DND-41 (cell line): ENCODE results near the gene UGT1A1.

ENCODE experiments used
- ATAC-seq: fragments of 200-7000 bp; cut with Tn5 transposase; 3 replicates; pipeline ENCODE4 v1.9.1; 2021; ENCODE audit warnings: low read depth; ENCODE audit not compliant: insufficient read depth
- DNase-seq: peaks from one replicate; pipeline ENCODE4 v3.0.0-alpha.2; 2020
- H2AFZ ChIP-seq: 2 replicates; pipeline ENCODE4 v1.6.0; 2012; ENCODE audit warnings: low read depth, low read length
- H3K27ac ChIP-seq: 2 replicates; pipeline ENCODE4 v1.5.1; 2012; ENCODE audit warnings: low read length, inconsistent platforms
- H3K27me3 ChIP-seq: fragments of 200-600 bp; sonication (generic); 2 replicates; pipeline ENCODE4 v1.6.0; 2012; ENCODE audit warnings: low read length, mild to moderate bottlenecking, inconsistent platforms; ENCODE audit not compliant: insufficient read depth, poor library complexity
- H3K36me3 ChIP-seq: 2 replicates; pipeline ENCODE4 v1.5.1; 2012; ENCODE audit warnings: low read length, inconsistent platforms; ENCODE audit not compliant: insufficient read depth
- H3K4me1 ChIP-seq: 2 replicates; pipeline ENCODE4 v1.5.1; 2012; ENCODE audit warnings: mild to moderate bottlenecking, low read length; ENCODE audit not compliant: insufficient read depth
- H3K4me2 ChIP-seq: 2 replicates; pipeline ENCODE4 v1.6.0; 2012; ENCODE audit warnings: mild to moderate bottlenecking, moderate library complexity, low read length, inconsistent platforms; ENCODE audit not compliant: insufficient read depth
- H3K4me3 ChIP-seq, 2 experiments: fragments of 200-600 bp in 1 of 2; shearing (Covaris generic) in 1 of 2; 2 replicates each; pipeline ENCODE4 v1.5.1; 2012 to 2016; ENCODE audit warnings: inconsistent platforms in 2 of 2, low read length in 2 of 2, mild to moderate bottlenecking in 2 of 2, low read depth in 1 of 2, moderate library complexity in 1 of 2
- H3K79me2 ChIP-seq: 2 replicates; pipeline ENCODE4 v1.6.0; 2012; ENCODE audit warnings: low read length, inconsistent platforms; ENCODE audit not compliant: insufficient read depth
- H3K9ac ChIP-seq: 2 replicates; pipeline ENCODE4 v1.6.0; 2012; ENCODE audit warnings: low read depth, mild to moderate bottlenecking, inconsistent platforms, low read length, moderate library complexity
- H3K9me3 ChIP-seq: 2 replicates; pipeline ENCODE4 v1.5.1; 2012; ENCODE audit warnings: low read length, moderate library complexity, mild to moderate bottlenecking, inconsistent platforms; ENCODE audit not compliant: insufficient read depth, severe bottlenecking
- H4K20me1 ChIP-seq: 2 replicates; pipeline ENCODE4 v1.6.0; 2012; ENCODE audit warnings: low read length; ENCODE audit not compliant: insufficient read depth
- EZH2 ChIP-seq: IDR thresholded peaks from 3 replicates; pipeline ENCODE4 v1.6.1; 2012; ENCODE audit warnings: borderline replicate concordance, low read depth, mild to moderate bottlenecking, moderate library complexity, low read length, inconsistent platforms; ENCODE audit not compliant: severe bottlenecking
- TF ChIP-seq, protein P1 (sequence below): IDR thresholded peaks from 2 replicates; pipeline ENCODE4 v1.5.1; 2012; ENCODE audit warnings: borderline replicate concordance, low read length, moderate library complexity, mild to moderate bottlenecking; ENCODE audit not compliant: poor library complexity, severe bottlenecking; ENCODE audit errors: extremely low read depth

The UGT1A1 gene

DNA sequence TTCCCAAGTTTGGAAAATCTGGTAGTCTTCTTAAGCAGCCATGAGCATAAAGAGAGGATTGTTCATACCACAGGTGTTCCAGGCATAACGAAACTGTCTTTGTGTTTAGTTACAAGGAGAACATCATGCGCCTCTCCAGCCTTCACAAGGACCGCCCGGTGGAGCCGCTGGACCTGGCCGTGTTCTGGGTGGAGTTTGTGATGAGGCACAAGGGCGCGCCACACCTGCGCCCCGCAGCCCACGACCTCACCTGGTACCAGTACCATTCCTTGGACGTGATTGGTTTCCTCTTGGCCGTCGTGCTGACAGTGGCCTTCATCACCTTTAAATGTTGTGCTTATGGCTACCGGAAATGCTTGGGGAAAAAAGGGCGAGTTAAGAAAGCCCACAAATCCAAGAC is 12.1 kb downstream of the UGT1A1 start:
- H3K4me1 ChIP-seq, result no peaks in the 10 kb centered on the region
- no peak overlapping the region for H3K4me2 ChIP-seq
- H3K9ac ChIP-seq, result no peak overlapping the region
- DNase-seq (no peak), ATAC-seq (no peak)
- TF ChIP-seq, protein P1, sequence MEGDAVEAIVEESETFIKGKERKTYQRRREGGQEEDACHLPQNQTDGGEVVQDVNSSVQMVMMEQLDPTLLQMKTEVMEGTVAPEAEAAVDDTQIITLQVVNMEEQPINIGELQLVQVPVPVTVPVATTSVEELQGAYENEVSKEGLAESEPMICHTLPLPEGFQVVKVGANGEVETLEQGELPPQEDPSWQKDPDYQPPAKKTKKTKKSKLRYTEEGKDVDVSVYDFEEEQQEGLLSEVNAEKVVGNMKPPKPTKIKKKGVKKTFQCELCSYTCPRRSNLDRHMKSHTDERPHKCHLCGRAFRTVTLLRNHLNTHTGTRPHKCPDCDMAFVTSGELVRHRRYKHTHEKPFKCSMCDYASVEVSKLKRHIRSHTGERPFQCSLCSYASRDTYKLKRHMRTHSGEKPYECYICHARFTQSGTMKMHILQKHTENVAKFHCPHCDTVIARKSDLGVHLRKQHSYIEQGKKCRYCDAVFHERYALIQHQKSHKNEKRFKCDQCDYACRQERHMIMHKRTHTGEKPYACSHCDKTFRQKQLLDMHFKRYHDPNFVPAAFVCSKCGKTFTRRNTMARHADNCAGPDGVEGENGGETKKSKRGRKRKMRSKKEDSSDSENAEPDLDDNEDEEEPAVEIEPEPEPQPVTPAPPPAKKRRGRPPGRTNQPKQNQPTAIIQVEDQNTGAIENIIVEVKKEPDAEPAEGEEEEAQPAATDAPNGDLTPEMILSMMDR, result no peak
- no peak for TF ChIP-seq EZH2
- H3K27me3 ChIP-seq, result no peaks in the 10 kb centered on the region
- no peak overlapping the region for H2AFZ ChIP-seq
- no peak overlapping the region for H3K4me3 ChIP-seq
- no peaks in the 10 kb centered on the region for H3K9me3 ChIP-seq
- H3K79me2 ChIP-seq, result no peaks in the 10 kb centered on the region
- no peaks in the 10 kb centered on the region for H4K20me1 ChIP-seq
- H3K36me3 ChIP-seq, result no peaks in the 10 kb centered on the region
- no peak overlapping the region for H3K27ac ChIP-seq

DNA sequence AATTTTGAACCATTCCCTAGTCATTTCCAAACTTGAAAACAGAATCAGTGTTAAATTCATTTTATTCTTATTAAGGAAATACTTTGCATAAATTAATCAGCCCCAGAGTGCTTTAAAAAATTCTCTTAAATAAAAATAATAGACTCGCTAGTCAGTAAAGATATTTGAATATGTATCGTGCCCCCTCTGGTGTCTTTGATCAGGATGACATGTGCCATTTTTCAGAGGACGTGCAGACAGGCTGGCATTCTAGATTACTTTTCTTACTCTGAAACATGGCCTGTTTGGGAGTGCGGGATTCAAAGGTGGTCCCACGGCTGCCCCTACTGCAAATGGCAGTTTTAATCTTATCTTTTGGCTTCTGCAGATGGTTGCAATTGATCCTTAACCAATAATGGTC is 12.5 kb downstream of the UGT1A1 start:
- H4K20me1 ChIP-seq, result no peaks in the 10 kb centered on the region
- H3K4me2 ChIP-seq, result no peak overlapping the region
- H3K9me3 ChIP-seq, result no peaks in the 10 kb centered on the region
- no peak overlapping the region for H3K9ac ChIP-seq
- H3K27me3 ChIP-seq, result no peaks in the 10 kb centered on the region
- DNase-seq (no peak), ATAC-seq (no peak)
- H3K79me2 ChIP-seq, result no peaks in the 10 kb centered on the region
- no peak for TF ChIP-seq EZH2
- TF ChIP-seq, protein P1, result no peak
- no peaks in the 10 kb centered on the region for H3K4me1 ChIP-seq
- no peak overlapping the region for H2AFZ ChIP-seq
- no peak overlapping the region for H3K4me3 ChIP-seq
- no peaks in the 10 kb centered on the region for H3K36me3 ChIP-seq
- no peak overlapping the region for H3K27ac ChIP-seq

DNA sequence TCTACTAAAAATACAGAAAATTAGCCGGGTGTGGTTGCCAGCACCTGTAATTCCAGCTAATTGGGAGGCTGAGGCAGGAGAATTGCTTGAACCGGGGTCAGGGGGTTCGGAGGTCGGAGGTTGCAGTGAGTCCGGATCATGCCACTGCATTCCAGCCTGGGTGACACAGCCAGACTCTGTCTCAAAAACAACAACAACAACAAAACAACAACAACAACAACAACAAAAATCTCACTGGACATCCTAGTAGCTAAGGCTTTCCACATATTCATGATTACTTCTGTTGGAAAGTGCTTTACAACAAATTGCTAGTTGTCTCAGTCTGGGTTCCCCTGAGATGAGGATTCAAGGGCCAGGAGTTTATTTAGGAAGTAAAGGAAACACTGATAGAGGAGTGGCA is 13.8 kb downstream of the UGT1A1 start:
- Histone ChIP-seq H3K9me3 (no peaks in the 10 kb centered on the region), H3K27ac (no peak overlapping the region), H3K9ac (no peak overlapping the region), H3K4me2 (no peak overlapping the region), H2AFZ (no peak overlapping the region), H3K27me3 (no peaks in the 10 kb centered on the region), H3K4me3 (no peak overlapping the region), H3K4me1 (no peaks in the 10 kb centered on the region), H3K36me3 (no peaks in the 10 kb centered on the region), H4K20me1 (no peaks in the 10 kb centered on the region), H3K79me2 (no peaks in the 10 kb centered on the region)
- no peak for ATAC-seq
- DNase-seq, result no peak
- TF ChIP-seq EZH2, result no peak
- TF ChIP-seq, protein P1, result no peak

DNA sequence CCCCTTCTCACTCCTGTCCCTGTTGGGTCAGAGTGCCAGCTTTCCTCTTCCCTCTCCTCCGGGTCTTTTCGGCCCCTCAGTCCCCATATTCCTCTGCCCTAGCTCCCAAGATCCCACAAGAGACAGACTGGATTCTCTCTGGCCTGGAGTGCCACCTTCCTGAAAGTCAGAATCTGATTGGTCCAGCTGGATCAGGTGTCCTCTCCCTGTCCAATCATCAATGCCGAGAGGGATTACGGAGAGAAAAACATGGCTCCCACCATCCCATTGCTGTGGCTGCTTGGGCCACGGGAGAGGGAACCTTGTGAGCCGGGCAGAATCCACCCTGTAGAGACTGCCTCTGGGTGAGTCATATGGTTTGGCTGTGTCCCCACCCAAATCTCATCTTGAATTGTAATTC is 15.3 kb downstream of the UGT1A1 start:
- no peaks in the 10 kb centered on the region for H3K4me1 ChIP-seq
- H3K9ac ChIP-seq, result no peak overlapping the region
- TF ChIP-seq, protein P1, result no peak
- TF ChIP-seq EZH2, result no peak
- ATAC-seq, result no peak
- no peaks in the 10 kb centered on the region for H3K36me3 ChIP-seq
- H3K27ac ChIP-seq, result no peak overlapping the region
- H3K27me3 ChIP-seq, result no peaks in the 10 kb centered on the region
- no peaks in the 10 kb centered on the region for H4K20me1 ChIP-seq
- DNase-seq, result no peak
- no peaks in the 10 kb centered on the region for H3K9me3 ChIP-seq
- H3K79me2 ChIP-seq, result no peaks in the 10 kb centered on the region
- no peak overlapping the region for H2AFZ ChIP-seq
- no peak overlapping the region for H3K4me3 ChIP-seq
- H3K4me2 ChIP-seq, result no peak overlapping the region
